GM12801 (cell line): ENCODE data around the gene OR2F2.

Experiments used
- TF ChIP-seq, protein P1 (sequence below): IDR thresholded peaks from one replicate; pipeline ENCODE4 v1.5.1; 2011; ENCODE audit warnings: control low read depth; ENCODE audit not compliant: insufficient read length; ENCODE audit errors: extremely low read depth

OR2F2 gene

DNA sequence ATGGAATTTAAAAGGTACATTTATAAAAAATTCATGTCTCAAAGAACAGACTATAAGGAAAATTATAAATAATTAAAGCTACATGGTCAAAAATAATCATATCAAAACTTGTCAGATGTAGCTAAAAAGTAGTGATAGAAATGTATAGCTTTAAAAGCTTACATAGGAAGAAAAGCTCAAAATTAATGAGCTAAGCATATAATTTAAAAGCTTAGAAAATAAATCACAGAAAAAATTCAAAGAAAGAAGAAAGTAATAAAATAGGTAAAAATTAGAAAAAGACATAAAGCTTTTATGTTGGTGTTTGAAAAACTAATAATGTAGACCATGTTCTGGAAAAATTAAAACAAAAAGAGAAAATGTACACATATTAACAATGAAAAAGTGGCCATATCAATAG, 38.4 kb upstream of the OR2F2 start:
- TF ChIP-seq, protein P1, sequence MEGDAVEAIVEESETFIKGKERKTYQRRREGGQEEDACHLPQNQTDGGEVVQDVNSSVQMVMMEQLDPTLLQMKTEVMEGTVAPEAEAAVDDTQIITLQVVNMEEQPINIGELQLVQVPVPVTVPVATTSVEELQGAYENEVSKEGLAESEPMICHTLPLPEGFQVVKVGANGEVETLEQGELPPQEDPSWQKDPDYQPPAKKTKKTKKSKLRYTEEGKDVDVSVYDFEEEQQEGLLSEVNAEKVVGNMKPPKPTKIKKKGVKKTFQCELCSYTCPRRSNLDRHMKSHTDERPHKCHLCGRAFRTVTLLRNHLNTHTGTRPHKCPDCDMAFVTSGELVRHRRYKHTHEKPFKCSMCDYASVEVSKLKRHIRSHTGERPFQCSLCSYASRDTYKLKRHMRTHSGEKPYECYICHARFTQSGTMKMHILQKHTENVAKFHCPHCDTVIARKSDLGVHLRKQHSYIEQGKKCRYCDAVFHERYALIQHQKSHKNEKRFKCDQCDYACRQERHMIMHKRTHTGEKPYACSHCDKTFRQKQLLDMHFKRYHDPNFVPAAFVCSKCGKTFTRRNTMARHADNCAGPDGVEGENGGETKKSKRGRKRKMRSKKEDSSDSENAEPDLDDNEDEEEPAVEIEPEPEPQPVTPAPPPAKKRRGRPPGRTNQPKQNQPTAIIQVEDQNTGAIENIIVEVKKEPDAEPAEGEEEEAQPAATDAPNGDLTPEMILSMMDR: no peak

DNA sequence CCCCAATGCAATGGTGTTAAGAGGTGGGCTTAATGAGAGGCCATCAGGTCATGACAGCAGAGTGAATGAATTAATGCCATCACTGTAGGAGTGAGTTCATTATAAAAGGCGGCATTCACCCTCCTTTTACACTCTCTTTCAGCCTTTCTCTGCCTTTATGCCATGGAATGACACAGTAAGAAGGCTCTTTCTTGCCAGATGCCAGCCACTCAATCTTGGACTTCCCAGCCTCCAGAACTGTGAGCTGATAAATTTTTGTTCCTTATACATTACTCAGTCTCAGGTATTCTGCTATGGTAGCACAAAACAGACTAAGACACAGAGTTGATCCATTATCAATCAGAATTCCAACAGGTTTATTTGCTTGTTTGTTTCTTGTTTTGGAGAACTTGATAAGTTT, 36.2 kb upstream of the OR2F2 start:
- TF ChIP-seq, protein P1: no peak

DNA sequence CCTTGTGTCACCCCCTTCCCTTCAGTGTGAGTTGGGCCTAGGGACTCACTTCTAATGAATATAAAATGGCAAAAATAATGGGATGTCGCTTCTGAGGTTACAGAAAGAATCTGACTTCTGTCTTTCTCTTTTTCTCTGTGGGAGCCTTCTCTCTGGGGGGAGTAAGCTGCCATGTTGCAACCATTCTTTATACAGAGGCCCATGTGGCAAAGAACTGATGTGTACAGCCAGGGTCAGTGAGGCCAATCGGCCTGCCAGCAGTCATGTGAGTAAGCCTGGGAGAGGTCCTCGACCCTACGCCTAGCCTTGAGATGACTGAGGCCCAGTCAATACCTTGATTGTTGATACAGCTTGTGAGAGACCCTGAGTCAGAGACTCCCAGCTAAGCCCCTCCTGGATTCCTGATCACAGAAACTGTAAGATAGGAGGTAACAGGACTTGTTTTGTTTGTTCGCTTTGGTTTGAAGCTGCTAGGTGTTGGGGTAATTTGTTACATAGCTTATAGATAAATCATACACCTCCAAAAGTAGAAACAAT, 34.7 kb upstream of the OR2F2 start:
- TF ChIP-seq, protein P1: no peak

DNA sequence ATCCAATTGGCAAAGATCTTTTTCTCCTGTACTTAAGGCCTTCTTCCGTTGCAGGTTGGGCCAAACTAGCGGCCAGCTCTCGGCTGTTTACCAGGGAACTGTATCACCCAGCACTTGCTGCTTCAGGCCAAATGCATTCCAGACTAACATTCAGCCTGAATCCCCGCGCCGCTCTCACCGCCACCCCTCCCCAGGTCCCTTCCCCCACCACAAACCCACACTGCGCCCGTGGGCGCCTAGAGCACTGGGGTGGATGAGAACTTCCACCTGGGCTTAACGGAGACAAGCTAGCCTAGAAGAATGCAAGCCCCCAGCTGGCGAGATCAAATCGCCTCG, 33.7 kb upstream of the OR2F2 start:
- TF ChIP-seq, protein P1: no peak

DNA sequence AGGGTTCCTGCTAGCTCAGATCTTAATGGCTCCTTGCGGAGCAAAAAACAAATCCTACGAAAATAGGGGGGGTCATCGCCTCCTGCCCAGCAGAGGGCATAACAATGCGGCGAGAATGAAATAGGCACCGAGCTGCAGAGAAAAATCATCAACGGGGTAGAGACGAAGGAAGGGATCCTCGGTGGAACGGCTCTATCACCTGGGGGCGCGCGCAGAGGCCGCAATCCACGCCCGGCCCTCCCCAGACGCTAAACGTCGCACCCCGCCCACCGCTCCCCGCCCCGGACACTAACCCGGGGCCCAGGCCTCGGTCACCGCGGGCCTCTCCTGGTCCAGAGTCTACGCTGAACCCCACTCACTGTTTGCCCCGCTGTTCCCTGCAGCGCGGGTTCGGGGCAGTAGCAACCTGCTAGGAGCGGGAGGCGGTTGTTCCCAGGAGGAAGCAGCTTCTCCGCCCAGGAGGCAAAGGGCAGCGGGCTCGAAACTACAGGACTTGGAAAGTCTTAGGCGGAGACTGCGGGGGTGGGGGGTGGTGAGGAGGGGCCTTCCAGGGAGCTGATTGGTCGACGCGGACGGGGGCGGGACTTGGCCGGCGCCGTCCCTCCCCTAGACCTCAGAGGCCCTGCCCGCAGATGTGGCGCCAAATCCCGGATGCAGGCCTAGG, 33.2 kb upstream of the OR2F2 start, which contains the start of gene TCAF1:
TCAF1 (minus strand) TSS at position 509 of the 664 bp plus-strand sequence. CDS start 25,568 bp downstream, outside the sequence.
- TF ChIP-seq, protein P1: no peak

DNA sequence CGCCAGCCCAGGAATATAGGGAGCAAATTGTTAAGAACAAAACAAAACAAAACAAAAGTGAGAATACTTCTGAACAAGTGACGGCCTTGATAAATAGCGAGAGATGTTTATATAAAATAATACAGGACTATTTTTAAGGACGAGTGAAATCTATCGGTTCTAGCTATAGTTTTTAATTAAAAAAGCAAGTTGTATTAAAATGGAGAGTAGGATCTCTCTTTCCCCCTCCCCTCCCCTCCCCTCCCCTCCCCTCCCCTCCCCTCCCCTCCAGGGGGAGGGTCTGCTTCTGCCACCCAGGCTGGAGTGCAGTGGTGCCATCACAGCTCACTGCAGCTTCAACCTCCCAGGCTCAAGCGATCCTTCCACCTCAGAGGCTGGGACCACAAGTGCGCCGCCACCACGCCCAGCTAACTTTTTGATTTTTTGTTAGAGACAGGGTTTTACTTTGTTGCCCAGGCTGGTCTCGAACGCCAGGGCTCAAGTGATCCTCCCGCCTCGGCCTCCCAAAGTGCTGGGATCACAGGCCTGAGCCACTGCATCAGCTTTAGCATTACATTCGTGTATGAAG, 32.6 kb upstream of the OR2F2 start:
- TF ChIP-seq, protein P1: no peak

DNA sequence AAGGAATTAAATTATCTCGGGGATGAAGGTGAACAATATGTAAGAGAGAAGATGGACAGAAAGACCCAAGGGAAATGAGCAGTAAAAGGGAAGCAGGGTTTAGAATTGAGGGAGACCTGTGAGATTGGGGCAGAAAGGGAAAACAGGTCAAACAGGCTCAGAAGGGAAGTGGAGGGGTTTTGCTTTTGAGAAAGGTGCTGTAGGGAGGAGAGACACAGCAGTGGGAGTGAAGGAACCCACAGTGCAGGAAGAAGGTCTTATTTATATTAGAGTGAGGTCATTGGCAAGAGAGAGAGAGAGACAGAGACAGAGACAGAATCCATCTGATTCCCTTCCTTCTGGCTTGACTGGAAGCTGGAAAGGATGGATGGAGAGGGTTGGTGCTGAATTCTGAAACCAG, 29.5 kb upstream of the OR2F2 start:
- TF ChIP-seq, protein P1: no peak
